ENCODE measurements around the gene NRG4. TPM values are rescaled to one million over a fixed set of nuclear protein-coding genes. Genes with fewer than 3 reads are reported as not detected.
A peak's percentile ranks its signal among the peaks of the same experiment; 100 is the strongest.

Gene NRG4
- total and polyA plus RNA-seq, 2 of the 8 experiments (the other 6 are each of a cell fraction or from before 2014, with no cell fraction given), result 0.24 TPM; not detected in 1

- Histone ChIP-seq H3K79me1 (ENCODE audit: low read depth, low read length) (no peaks in the 10 kb centered on the region), H4K91ac (replicated peaks; ENCODE audit: insufficient read length, low read length) (no peak overlapping the region), H3K9me3 (ENCODE audit: insufficient read depth in 2 of 2, low read depth in 1 of 2, low read length in 1 of 2) (no peaks in the 10 kb centered on the region), H3K14ac (ENCODE audit: insufficient read length) (no peak overlapping the region), H3K4ac (replicated peaks; ENCODE audit: insufficient read length, low read depth, low read length) (no peak overlapping the region), H3K79me2 (ENCODE audit: control insufficient read depth in 1 of 2, insufficient read depth in 2 of 2, low read length in 2 of 2) (no peaks in the 10 kb centered on the region), H2AK5ac (ENCODE audit: low read depth, low read length) (no peak overlapping the region), H2AFZ (ENCODE audit: low read length) (no peak overlapping the region), H3K23ac (ENCODE audit: insufficient read length) (no peak overlapping the region), H4K8ac (ENCODE audit: extremely low read depth, insufficient read depth, low read length) (no peak overlapping the region), H3K36me3 (ENCODE audit: control insufficient read depth in 2 of 4, insufficient read depth in 4 of 4, low read length in 3 of 4) (no peaks in the 10 kb centered on the region), H4K5ac (ENCODE audit: insufficient read length, low read depth, low read length) (no peak overlapping the region), H3K4me1 (replicated peaks in 1 of 4; ENCODE audit: control insufficient read depth in 3 of 4, insufficient read depth in 4 of 4, low read length in 3 of 4) (peaks cover 0 to 12% (median 5%) of the 10 kb centered on the region in 4 experiments; a peak in 4 of 7 replicates), H3K4me3 (ENCODE audit: extremely low read depth in 1 of 4, insufficient read depth in 2 of 4, low read depth in 3 of 4, low read length in 4 of 4) (peak overlapping the region in 1 of 4 experiments; percentile 7; a peak in 1 of 8 replicates), H3K27me3 (replicated peaks in 1 of 4; ENCODE audit: control insufficient read depth in 3 of 4, extremely low read depth in 1 of 4, insufficient read depth in 3 of 4, low read length in 3 of 4) (no peaks in the 10 kb centered on the region), H3K9ac (replicated peaks in 1 of 4; ENCODE audit: extremely low read depth in 1 of 4, low read depth in 3 of 4, low read length in 3 of 4) (no peak overlapping the region), H3K27ac (ENCODE audit: low read depth, low read length) (no peak overlapping the region), H2BK12ac (ENCODE audit: low read depth, low read length) (no peak overlapping the region), H4K20me1 (replicated peaks in 1 of 2; ENCODE audit: control insufficient read depth in 1 of 2, insufficient read depth in 2 of 2, low read length in 2 of 2) (no peaks in the 10 kb centered on the region), H3K18ac (ENCODE audit: extremely low read depth, low read length) (no peak overlapping the region), H2BK5ac (ENCODE audit: low read depth, low read length) (no peak overlapping the region), H3K4me2 (ENCODE audit: insufficient read depth in 1 of 2, low read depth in 2 of 2, low read length in 2 of 2) (peak overlapping the region; percentile 6 to 43; a peak in 2 of 4 replicates), H2BK120ac (replicated peaks; ENCODE audit: low read depth, low read length) (no peak overlapping the region), H2BK20ac (ENCODE audit: low read length) (no peak overlapping the region), H3K23me2 (ENCODE audit: low read depth, low read length) (no peaks in the 10 kb centered on the region), H2BK15ac (ENCODE audit: low read length) (no peak overlapping the region), H3K56ac (replicated peaks; ENCODE audit: insufficient read length, low read depth, low read length) (no peak overlapping the region)
- DNase-seq (ENCODE audit: low read depth in 1 of 2, low spot score in 2 of 2), result no peak
- POLR2A ChIA-PET (ENCODE audit: partially characterized antibody), result no interaction called here
- FAIRE-seq, result no peak
- CTCF ChIA-PET (ENCODE audit: partially characterized antibody), result interaction anchor here (0.7 to 3.8 kb wide), 4 partner anchors 21 to 103 kb away, joined by 4 to 12 read pairs (median 4); no protein-coding TSS in a partner anchor
- WGBS, 2 experiments (ENCODE audit: extremely low coverage in 1 of 2, insufficient coverage in 1 of 2, insufficient read length in 1 of 2, insufficient replicate concordance in 2 of 2, low coverage in 1 of 2, low lambda C conversion rate in 2 of 2, missing lambda C conversion rate in 1 of 2), result 18% methylated on average over 3 of the region's 3 CpGs; no CpG with 5 or more reads in 1 of the 2 experiments
- TF ChIP-seq ATF3 (IDR thresholded peaks at IDR 0.05; ENCODE audit: insufficient read depth, low read depth, low read length) (no peak), SUZ12 (IDR thresholded peaks at IDR 0.05; ENCODE audit: low read length) (no peak), SIRT6 (IDR thresholded peaks at IDR 0.05; ENCODE audit: low read length) (no peak), JUND (IDR thresholded peaks at IDR 0.05; ENCODE audit: low read length) (no peak), CHD2 (IDR thresholded peaks at IDR 0.05; ENCODE audit: low read length) (no peak), SIN3A (conservative IDR thresholded peaks at IDR 0.05 in 1 of 2, IDR thresholded peaks at IDR 0.05 in 1 of 2; ENCODE audit: low read depth in 1 of 2, low read length in 2 of 2) (no peak), PHF8 (conservative IDR thresholded peaks at IDR 0.05; ENCODE audit: low read depth, low read length) (no peak), RAD21 (IDR thresholded peaks at IDR 0.05 in 1 of 2, conservative IDR thresholded peaks at IDR 0.05 in 1 of 2; ENCODE audit: low read depth in 2 of 2, low read length in 2 of 2) (no peak; a peak in 1 of 4 replicates), BACH1 (IDR thresholded peaks at IDR 0.05; ENCODE audit: low read length) (no peak), RBBP5 (IDR thresholded peaks at IDR 0.05; ENCODE audit: borderline replicate concordance, low read depth, low read length) (no peak)
Observed at GRCh38 chr15:76035593-76035992, 23.4 kb upstream of the NRG4 start.
